HL-60 (cell line): ENCODE data around the gene C19orf53.

Experiments used
- DNase-seq, 2 experiments: peaks; one replicate each; pipeline ENCODE4 v3.0.0-alpha.2; 2010 to 2020; ENCODE audit warnings: low read depth in 1 of 2, low spot score in 1 of 2
- H3K27ac ChIP-seq: fragments of 250-450 bp; sonication (Bioruptor Pico); replicated peaks from 2 replicates; pipeline ENCODE4 v1.5.1; 2020; ENCODE audit warnings: mild to moderate bottlenecking, moderate library complexity
- H3K27me3 ChIP-seq: fragments of 250-450 bp; sonication (Bioruptor Pico); 2 replicates; pipeline ENCODE4 v1.5.1; 2021; ENCODE audit warnings: mild to moderate bottlenecking, moderate library complexity; ENCODE audit not compliant: insufficient read depth, poor library complexity, severe bottlenecking
- H3K4me3 ChIP-seq: replicated peaks from 2 replicates; pipeline ENCODE4 v1.5.1; 2011; ENCODE audit warnings: mild to moderate bottlenecking, control low read depth, low read length; ENCODE audit not compliant: insufficient read depth
- GABPA ChIP-seq: IDR thresholded peaks from 2 replicates; pipeline ENCODE4 v1.6.1; 2012; ENCODE audit warnings: low read depth
- POLR2AphosphoS5 ChIP-seq: IDR thresholded peaks from 2 replicates; pipeline ENCODE4 v1.6.1; 2012; ENCODE audit warnings: low read depth
- SPI1 ChIP-seq: IDR thresholded peaks from 2 replicates; pipeline ENCODE4 v1.6.1; 2012; ENCODE audit warnings: low read depth, mild to moderate bottlenecking, borderline replicate concordance
- TF ChIP-seq, protein P1 (sequence below): IDR thresholded peaks from one replicate; pipeline ENCODE4 v1.5.1; 2011; ENCODE audit warnings: low read length, control low read depth, inconsistent platforms; ENCODE audit not compliant: insufficient read depth
- TF ChIP-seq, protein P2 (sequence below): IDR thresholded peaks from 2 replicates; pipeline ENCODE4 v1.6.1; 2012; ENCODE audit warnings: low read depth; ENCODE audit not compliant: insufficient replicate concordance

C19orf53 gene

DNA sequence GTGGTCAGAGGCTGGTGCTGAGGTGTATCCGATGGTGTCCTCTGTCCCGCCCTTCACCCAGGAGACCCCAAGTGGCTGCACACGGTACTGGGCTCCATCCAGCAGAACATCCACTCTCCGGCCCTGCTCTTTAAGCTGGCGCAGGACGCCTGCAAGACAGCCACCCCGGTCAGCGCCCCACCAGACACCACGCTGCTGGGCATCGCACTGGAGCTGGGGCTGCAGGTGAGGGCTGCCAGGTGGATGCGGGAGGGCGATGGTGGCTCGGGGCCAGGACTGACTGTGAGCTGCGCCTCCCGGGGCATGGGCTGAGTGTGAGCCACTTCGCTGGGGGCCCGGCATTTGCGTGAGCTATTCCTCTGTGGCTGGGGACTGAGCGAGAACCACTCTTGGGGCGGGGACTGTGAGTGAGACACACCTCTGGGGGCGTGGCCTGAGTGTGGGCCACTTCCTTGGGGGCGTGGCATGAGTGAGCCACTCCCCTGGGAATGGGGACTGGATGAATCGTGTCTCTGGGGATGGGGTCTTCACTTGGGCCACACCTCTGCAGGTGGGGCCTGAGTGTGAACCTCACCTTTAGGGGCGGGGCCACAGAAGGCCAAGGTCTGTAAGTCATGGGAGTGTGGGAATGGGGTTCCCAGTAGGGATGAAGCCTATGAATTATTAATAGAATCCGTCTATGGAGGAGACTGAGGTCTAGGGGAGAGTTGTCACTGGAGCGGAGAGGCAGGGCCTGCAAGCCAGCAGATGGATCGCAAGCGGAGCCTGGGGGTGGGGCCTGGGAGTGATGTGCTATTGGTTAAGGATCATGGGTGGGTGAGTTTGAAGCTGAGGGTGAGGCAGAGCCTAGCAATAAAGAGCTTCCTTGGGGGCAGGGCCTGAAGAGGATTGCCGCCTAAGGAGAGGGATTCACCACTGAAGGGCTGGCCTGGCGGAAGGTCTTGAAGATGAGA lies 51.5 kb downstream of the C19orf53 start:
- no peak for DNase-seq
- H3K27ac ChIP-seq: no peak overlapping the region
- no peaks in the 10 kb centered on the region for H3K27me3 ChIP-seq
- H3K4me3 ChIP-seq: no peak overlapping the region
- TF ChIP-seq GABPA: no peak

GRCh38 chr19:13826652-13827235 lies 52.5 kb downstream of the C19orf53 start:
- TF ChIP-seq GABPA (no peak), SPI1 (no peak), POLR2AphosphoS5 (no peak)
- TF ChIP-seq, protein P1, sequence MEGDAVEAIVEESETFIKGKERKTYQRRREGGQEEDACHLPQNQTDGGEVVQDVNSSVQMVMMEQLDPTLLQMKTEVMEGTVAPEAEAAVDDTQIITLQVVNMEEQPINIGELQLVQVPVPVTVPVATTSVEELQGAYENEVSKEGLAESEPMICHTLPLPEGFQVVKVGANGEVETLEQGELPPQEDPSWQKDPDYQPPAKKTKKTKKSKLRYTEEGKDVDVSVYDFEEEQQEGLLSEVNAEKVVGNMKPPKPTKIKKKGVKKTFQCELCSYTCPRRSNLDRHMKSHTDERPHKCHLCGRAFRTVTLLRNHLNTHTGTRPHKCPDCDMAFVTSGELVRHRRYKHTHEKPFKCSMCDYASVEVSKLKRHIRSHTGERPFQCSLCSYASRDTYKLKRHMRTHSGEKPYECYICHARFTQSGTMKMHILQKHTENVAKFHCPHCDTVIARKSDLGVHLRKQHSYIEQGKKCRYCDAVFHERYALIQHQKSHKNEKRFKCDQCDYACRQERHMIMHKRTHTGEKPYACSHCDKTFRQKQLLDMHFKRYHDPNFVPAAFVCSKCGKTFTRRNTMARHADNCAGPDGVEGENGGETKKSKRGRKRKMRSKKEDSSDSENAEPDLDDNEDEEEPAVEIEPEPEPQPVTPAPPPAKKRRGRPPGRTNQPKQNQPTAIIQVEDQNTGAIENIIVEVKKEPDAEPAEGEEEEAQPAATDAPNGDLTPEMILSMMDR: no peak
- TF ChIP-seq, protein P2, sequence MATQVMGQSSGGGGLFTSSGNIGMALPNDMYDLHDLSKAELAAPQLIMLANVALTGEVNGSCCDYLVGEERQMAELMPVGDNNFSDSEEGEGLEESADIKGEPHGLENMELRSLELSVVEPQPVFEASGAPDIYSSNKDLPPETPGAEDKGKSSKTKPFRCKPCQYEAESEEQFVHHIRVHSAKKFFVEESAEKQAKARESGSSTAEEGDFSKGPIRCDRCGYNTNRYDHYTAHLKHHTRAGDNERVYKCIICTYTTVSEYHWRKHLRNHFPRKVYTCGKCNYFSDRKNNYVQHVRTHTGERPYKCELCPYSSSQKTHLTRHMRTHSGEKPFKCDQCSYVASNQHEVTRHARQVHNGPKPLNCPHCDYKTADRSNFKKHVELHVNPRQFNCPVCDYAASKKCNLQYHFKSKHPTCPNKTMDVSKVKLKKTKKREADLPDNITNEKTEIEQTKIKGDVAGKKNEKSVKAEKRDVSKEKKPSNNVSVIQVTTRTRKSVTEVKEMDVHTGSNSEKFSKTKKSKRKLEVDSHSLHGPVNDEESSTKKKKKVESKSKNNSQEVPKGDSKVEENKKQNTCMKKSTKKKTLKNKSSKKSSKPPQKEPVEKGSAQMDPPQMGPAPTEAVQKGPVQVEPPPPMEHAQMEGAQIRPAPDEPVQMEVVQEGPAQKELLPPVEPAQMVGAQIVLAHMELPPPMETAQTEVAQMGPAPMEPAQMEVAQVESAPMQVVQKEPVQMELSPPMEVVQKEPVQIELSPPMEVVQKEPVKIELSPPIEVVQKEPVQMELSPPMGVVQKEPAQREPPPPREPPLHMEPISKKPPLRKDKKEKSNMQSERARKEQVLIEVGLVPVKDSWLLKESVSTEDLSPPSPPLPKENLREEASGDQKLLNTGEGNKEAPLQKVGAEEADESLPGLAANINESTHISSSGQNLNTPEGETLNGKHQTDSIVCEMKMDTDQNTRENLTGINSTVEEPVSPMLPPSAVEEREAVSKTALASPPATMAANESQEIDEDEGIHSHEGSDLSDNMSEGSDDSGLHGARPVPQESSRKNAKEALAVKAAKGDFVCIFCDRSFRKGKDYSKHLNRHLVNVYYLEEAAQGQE: no peak
- Histone ChIP-seq H3K4me3 (no peak overlapping the region), H3K27me3 (no peaks in the 10 kb centered on the region), H3K27ac (no peak overlapping the region)
- no peak for DNase-seq

DNA sequence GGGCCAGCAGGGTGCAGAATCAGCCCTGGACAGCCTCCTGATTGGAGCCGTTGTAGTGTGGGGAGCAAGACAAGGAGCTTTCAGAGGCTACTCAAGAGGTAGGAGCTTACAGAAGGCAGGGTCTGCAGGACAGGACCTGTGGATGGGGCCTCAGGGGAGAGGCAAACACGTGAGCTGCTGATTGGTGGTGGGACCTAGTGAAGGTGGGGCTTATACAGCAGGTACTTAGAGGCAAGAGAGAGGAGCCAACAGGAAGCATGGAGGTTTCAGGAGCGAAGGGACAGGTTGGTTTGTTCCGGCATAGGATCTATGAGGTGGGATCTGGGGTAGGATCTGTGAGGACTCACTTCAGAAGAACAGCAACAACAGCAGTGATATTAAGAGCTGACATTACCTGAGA lies 53.4 kb downstream of the C19orf53 start:
- Histone ChIP-seq H3K27ac (no peak overlapping the region), H3K27me3 (no peaks in the 10 kb centered on the region), H3K4me3 (no peak overlapping the region)
- no peak for TF ChIP-seq POLR2AphosphoS5
- no peak for TF ChIP-seq GABPA
- TF ChIP-seq, protein P1: no peak
- no peak for TF ChIP-seq SPI1
- TF ChIP-seq, protein P2: no peak
- DNase-seq: no peak
